HEK293 (cell line): ENCODE data around the gene PTPRN2.

ENCODE experiments used
- REST ChIP-seq: fragments of 450-650 bp; formaldehyde crosslinking; IDR thresholded peaks from 2 replicates; pipeline ENCODE4 v1.5.1; 2016; ENCODE audit warnings: missing biosample characterization, missing genetic modification characterization
- SCRT2 ChIP-seq: fragments of 450-650 bp; formaldehyde crosslinking; IDR thresholded peaks from 2 replicates; pipeline ENCODE4 v1.5.1; 2016; ENCODE audit warnings: missing biosample characterization, missing genetic modification characterization
- WT1 ChIP-seq: fragments of 450-650 bp; formaldehyde crosslinking; IDR thresholded peaks from 2 replicates; pipeline ENCODE4 v1.5.1; 2016; ENCODE audit warnings: missing biosample characterization, missing genetic modification characterization
- ZBTB1 ChIP-seq: fragments of 450-650 bp; formaldehyde crosslinking; IDR thresholded peaks from 2 replicates; pipeline ENCODE4 v1.5.1; 2016; ENCODE audit warnings: missing biosample characterization, missing genetic modification characterization
- ZNF114 ChIP-seq: fragments of 450-650 bp; formaldehyde crosslinking; IDR thresholded peaks from 2 replicates; pipeline ENCODE4 v1.5.0; 2017; ENCODE audit warnings: missing biosample characterization, missing genetic modification characterization
- ZNF140 ChIP-seq: fragments of 450-650 bp; formaldehyde crosslinking; IDR thresholded peaks from 2 replicates; pipeline ENCODE4 v1.5.1; 2016; ENCODE audit warnings: missing biosample characterization, missing genetic modification characterization
- ZNF155 ChIP-seq: fragments of 450-650 bp; formaldehyde crosslinking; IDR thresholded peaks from 2 replicates; pipeline ENCODE4 v1.5.1; 2016; ENCODE audit warnings: missing biosample characterization, missing genetic modification characterization
- TF ChIP-seq, protein P1 (sequence below): fragments of 450-650 bp; formaldehyde crosslinking; IDR thresholded peaks from 2 replicates; pipeline ENCODE4 v1.5.1; 2016; ENCODE audit warnings: missing biosample characterization, missing genetic modification characterization
- TF ChIP-seq, protein P2 (sequence below): fragments of 450-650 bp; formaldehyde crosslinking; IDR thresholded peaks from 2 replicates; pipeline ENCODE4 v1.5.1; 2016; ENCODE audit warnings: missing biosample characterization, missing genetic modification characterization

GRCh38 chr7:158587162-158588084 is at the start of gene PTPRN2:
- TF ChIP-seq, protein P1, sequence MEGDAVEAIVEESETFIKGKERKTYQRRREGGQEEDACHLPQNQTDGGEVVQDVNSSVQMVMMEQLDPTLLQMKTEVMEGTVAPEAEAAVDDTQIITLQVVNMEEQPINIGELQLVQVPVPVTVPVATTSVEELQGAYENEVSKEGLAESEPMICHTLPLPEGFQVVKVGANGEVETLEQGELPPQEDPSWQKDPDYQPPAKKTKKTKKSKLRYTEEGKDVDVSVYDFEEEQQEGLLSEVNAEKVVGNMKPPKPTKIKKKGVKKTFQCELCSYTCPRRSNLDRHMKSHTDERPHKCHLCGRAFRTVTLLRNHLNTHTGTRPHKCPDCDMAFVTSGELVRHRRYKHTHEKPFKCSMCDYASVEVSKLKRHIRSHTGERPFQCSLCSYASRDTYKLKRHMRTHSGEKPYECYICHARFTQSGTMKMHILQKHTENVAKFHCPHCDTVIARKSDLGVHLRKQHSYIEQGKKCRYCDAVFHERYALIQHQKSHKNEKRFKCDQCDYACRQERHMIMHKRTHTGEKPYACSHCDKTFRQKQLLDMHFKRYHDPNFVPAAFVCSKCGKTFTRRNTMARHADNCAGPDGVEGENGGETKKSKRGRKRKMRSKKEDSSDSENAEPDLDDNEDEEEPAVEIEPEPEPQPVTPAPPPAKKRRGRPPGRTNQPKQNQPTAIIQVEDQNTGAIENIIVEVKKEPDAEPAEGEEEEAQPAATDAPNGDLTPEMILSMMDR (tag by site-specific recombination) = no peak
- no peak for TF ChIP-seq ZNF155 (tag by site-specific recombination)
- no peak for TF ChIP-seq REST
- no peak for TF ChIP-seq WT1 (tag by site-specific recombination)
- TF ChIP-seq, protein P2, sequence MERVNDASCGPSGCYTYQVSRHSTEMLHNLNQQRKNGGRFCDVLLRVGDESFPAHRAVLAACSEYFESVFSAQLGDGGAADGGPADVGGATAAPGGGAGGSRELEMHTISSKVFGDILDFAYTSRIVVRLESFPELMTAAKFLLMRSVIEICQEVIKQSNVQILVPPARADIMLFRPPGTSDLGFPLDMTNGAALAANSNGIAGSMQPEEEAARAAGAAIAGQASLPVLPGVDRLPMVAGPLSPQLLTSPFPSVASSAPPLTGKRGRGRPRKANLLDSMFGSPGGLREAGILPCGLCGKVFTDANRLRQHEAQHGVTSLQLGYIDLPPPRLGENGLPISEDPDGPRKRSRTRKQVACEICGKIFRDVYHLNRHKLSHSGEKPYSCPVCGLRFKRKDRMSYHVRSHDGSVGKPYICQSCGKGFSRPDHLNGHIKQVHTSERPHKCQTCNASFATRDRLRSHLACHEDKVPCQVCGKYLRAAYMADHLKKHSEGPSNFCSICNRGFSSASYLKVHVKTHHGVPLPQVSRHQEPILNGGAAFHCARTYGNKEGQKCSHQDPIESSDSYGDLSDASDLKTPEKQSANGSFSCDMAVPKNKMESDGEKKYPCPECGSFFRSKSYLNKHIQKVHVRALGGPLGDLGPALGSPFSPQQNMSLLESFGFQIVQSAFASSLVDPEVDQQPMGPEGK (tag by site-specific recombination) = no peak
- TF ChIP-seq ZNF114 = no peak
- no peak for TF ChIP-seq ZBTB1 (tag by site-specific recombination)
- no peak for TF ChIP-seq SCRT2 (tag by site-specific recombination)
- TF ChIP-seq ZNF140 (tag by site-specific recombination) = no peak
